ENCODE data around the gene CTAGE4.
"Not testable (repeated sequence)": the region's sequence is repeated elsewhere in the genome, so short reads cannot be mapped to it uniquely, and the experiment has no call there.

DNA sequence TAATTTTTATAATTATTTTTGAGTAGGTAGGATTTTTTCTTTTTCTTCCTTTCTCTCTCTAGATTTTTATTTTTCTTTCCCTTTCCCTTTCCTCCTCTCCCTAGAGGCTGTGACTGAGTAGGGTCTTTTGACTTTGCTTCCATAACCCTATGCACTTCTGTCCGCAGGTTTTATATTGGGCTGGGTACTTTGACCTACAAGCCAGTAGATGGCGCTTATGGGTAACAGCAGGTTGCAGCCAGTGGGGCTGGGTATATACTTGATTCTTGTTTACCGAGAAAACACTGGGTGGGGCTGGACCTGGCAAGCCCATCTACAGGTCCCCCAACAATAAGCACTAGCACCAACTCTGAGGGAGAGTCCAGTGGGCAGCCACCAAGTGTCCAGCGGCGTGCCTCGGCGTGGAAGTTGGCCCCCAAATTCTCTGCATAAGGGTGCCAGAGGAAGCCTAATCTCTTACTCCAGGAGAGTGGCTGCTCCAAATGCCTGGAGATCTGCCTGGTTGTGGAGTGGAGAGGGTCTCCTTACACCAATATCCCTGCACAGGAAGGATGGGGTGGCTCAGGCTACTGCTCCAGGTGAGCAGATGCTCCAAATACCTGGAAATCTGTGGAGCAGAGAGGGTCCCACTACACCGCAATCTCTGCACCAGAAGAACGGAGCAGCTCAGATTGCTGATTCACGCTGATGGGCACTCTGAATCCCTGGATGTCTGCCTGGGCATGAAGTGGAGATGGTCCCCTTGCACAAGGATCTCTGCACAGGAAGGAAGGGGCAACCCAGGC lies 4.7 kb upstream of the CTAGE4 start:
- TF ChIP-seq CTCF (IDR thresholded peaks at IDR 0.05; ENCODE audit: insufficient read depth, low read depth, low read length); EZH2 (IDR thresholded peaks at IDR 0.05; ENCODE audit: insufficient read depth, low read length): not testable (repeated sequence)

All from astrocyte (in vitro differentiated cells and primary cell).